IMR-90 (cell line): ENCODE results near the gene CLRN1. TPM values are rescaled to one million over a fixed set of nuclear protein-coding genes. Genes with fewer than 3 reads are reported as not detected.

Experiments used
- ATAC-seq: fragments of 200-7000 bp; cut with Tn5 transposase; 2 replicates; pipeline ENCODE4 v1.9.1; 2020; ENCODE audit warnings: low read depth, mild to moderate bottlenecking, moderate library complexity
- BruUV-seq: library from RNA; stranded (reverse); fragments of 400-500 nt; replicated peaks from 2 replicates; lab custom pipeline; 2021; lab: Mats Ljungman, UMichigan
- CTCF ChIA-PET: fragments of 300-600 bp; formaldehyde crosslinking; extraction: SDS; loops from one replicate; lab custom pipeline; 2021; ENCODE audit warnings: antibody characterized with exemption; lab: Yijun Ruan, JAX
- POLR2A ChIA-PET: fragments of 300-600 bp; sonication (Branson Sonifier 250); formaldehyde crosslinking; loops from one replicate; lab custom pipeline; 2022; ENCODE audit warnings: antibody characterized with exemption; ENCODE audit not compliant: unreplicated experiment; lab: Charles Lee
- DNase-seq: peaks from one replicate; pipeline ENCODE4 v3.0.0; 2013
- H2AFZ ChIP-seq: replicated peaks from 2 replicates; pipeline ENCODE3; 2013; ENCODE audit warnings: low read length, mild to moderate bottlenecking; ENCODE audit not compliant: poor library complexity
- H2AK5ac ChIP-seq: 2 replicates; pipeline ENCODE4 v1.6.1; 2013; ENCODE audit warnings: low read depth, low read length, inconsistent platforms
- H2AK9ac ChIP-seq: replicated peaks from 2 replicates; pipeline ENCODE3; 2013; ENCODE audit warnings: mild to moderate bottlenecking, low read depth, low read length, moderate library complexity; ENCODE audit not compliant: poor library complexity
- H2BK120ac ChIP-seq: 2 replicates; pipeline ENCODE4 v1.6.1; 2013; ENCODE audit warnings: low read depth, low read length, inconsistent platforms
- H2BK15ac ChIP-seq: 3 replicates; pipeline ENCODE4 v1.6.1; 2013; ENCODE audit warnings: low read depth, low read length, inconsistent platforms
- H2BK20ac ChIP-seq: 2 replicates; pipeline ENCODE4 v1.6.1; 2013; ENCODE audit warnings: low read depth, mild to moderate bottlenecking, inconsistent platforms, low read length, moderate library complexity
- H2BK5ac ChIP-seq: 2 replicates; pipeline ENCODE4 v1.6.1; 2013; ENCODE audit warnings: mild to moderate bottlenecking, low read depth, low read length, inconsistent platforms; ENCODE audit not compliant: poor library complexity, severe bottlenecking
- H3K14ac ChIP-seq: replicated peaks from 2 replicates; pipeline ENCODE4 v1.6.1; 2013; ENCODE audit warnings: low read depth, low read length, inconsistent platforms
- H3K18ac ChIP-seq: 2 replicates; pipeline ENCODE4 v1.6.1; 2013; ENCODE audit warnings: low read depth, low read length, control low read depth
- H3K23ac ChIP-seq: 2 replicates; pipeline ENCODE4 v1.6.1; 2013; ENCODE audit warnings: low read depth, low read length, inconsistent platforms
- H3K27ac ChIP-seq: 2 replicates; pipeline ENCODE4 v1.5.1; 2013; ENCODE audit warnings: mild to moderate bottlenecking, control low read depth, low read length; ENCODE audit not compliant: insufficient read depth
- H3K27me3 ChIP-seq: 2 replicates; pipeline ENCODE4 v1.6.1; 2013; ENCODE audit warnings: low read length; ENCODE audit not compliant: control insufficient read depth, insufficient read depth
- H3K36me3 ChIP-seq: 2 replicates; pipeline ENCODE4 v1.6.1; 2013; ENCODE audit warnings: low read length, mixed read lengths; ENCODE audit not compliant: control insufficient read depth, insufficient read depth
- H3K4ac ChIP-seq: 2 replicates; pipeline ENCODE4 v1.6.1; 2013; ENCODE audit warnings: low read depth, low read length, inconsistent platforms
- H3K4me1 ChIP-seq: 2 replicates; pipeline ENCODE4 v1.6.1; 2013; ENCODE audit warnings: low read length, mixed read lengths; ENCODE audit not compliant: control insufficient read depth, insufficient read depth
- H3K4me2 ChIP-seq: 2 replicates; pipeline ENCODE4 v1.6.1; 2013; ENCODE audit warnings: low read depth, mild to moderate bottlenecking, control low read depth, low read length, moderate library complexity
- H3K4me3 ChIP-seq: 2 replicates; pipeline ENCODE4 v1.5.1; 2013; ENCODE audit warnings: low read depth, mild to moderate bottlenecking, control low read depth, low read length, moderate library complexity; ENCODE audit not compliant: insufficient read depth
- H3K56ac ChIP-seq: 2 replicates; pipeline ENCODE4 v1.6.1; 2013; ENCODE audit warnings: low read length, inconsistent platforms; ENCODE audit not compliant: insufficient read depth; ENCODE audit errors: extremely low read depth
- H3K79me1 ChIP-seq, 2 experiments: 2 replicates each; pipeline ENCODE4 v1.6.1; 2013; ENCODE audit warnings: low read length in 2 of 2, inconsistent platforms in 1 of 2, low read depth in 1 of 2
- H3K9ac ChIP-seq: 2 replicates; pipeline ENCODE4 v1.6.1; 2013; ENCODE audit warnings: low read depth, low read length, control low read depth
- H3K9me1 ChIP-seq: 2 replicates; pipeline ENCODE4 v1.6.1; 2013; ENCODE audit warnings: low read length, inconsistent platforms; ENCODE audit not compliant: insufficient read depth
- H3K9me3 ChIP-seq: 2 replicates; pipeline ENCODE4 v1.6.1; 2013; ENCODE audit warnings: low read length; ENCODE audit not compliant: control insufficient read depth, insufficient read depth
- H4K20me1 ChIP-seq: 2 replicates; pipeline ENCODE4 v1.6.1; 2013; ENCODE audit warnings: low read length, inconsistent platforms; ENCODE audit not compliant: insufficient read depth
- H4K5ac ChIP-seq: 2 replicates; pipeline ENCODE4 v1.6.1; 2013; ENCODE audit warnings: mild to moderate bottlenecking, low read depth, low read length, control low read depth
- H4K8ac ChIP-seq, 2 experiments: 2 replicates each; pipeline ENCODE4 v1.6.1; 2013; ENCODE audit warnings: low read depth in 2 of 2, low read length in 2 of 2, control low read depth in 1 of 2, inconsistent platforms in 1 of 2
- H4K91ac ChIP-seq: 2 replicates; pipeline ENCODE4 v1.6.1; 2013; ENCODE audit warnings: low read depth, low read length, inconsistent platforms; ENCODE audit not compliant: insufficient read depth
- BHLHE40 ChIP-seq: fragments of 150-350 bp; IDR thresholded peaks from 2 replicates; pipeline ENCODE4 v1.6.1; 2016; ENCODE audit warnings: mild to moderate bottlenecking, low read depth, low read length
- CHD1 ChIP-seq: IDR thresholded peaks from 2 replicates; pipeline ENCODE4 v1.6.1; 2012; ENCODE audit warnings: low read depth, low read length, improper control_type of control experiment
- FOS ChIP-seq: fragments of 150-350 bp; IDR thresholded peaks from 2 replicates; pipeline ENCODE4 v1.6.1; 2016; ENCODE audit warnings: low read depth, low read length
- MXI1 ChIP-seq: IDR thresholded peaks from 2 replicates; pipeline ENCODE4 v1.6.1; 2012; ENCODE audit warnings: low read depth, mild to moderate bottlenecking, low read length, moderate library complexity, borderline replicate concordance
- RAD21 ChIP-seq: IDR thresholded peaks from 2 replicates; pipeline ENCODE4 v1.6.1; 2012; ENCODE audit warnings: low read length, improper control_type of control experiment
- RFX5 ChIP-seq: IDR thresholded peaks from 2 replicates; pipeline ENCODE4 v1.8.0; 2012; ENCODE audit warnings: low read depth, mild to moderate bottlenecking, low read length, moderate library complexity
- WGBS, 2 experiments: methylation state at CpG; one replicate each; pipeline versions ENCODE4 v1.1.5 to v1.1.7; 2013; ENCODE audit warnings: missing lambda C conversion rate in 2 of 2; ENCODE audit not compliant: insufficient read length in 1 of 2; ENCODE audit errors: extremely low coverage in 2 of 2; 5-methylcytosine and 5-hydroxymethylcytosine counted together
- dilution Hi-C: fragments of 300-500 bp; cut with HindIII; formaldehyde crosslinking; loops from one replicate; pipeline ENCODE4 v1.14.3; 2018; ENCODE audit warnings: low sequenced_read_pairs; ENCODE audit not compliant: unreplicated experiment
- in situ Hi-C: fragments of 300-500 bp; cut with MboI; formaldehyde crosslinking; loops from 3 replicates; pipeline ENCODE4 v1.14.3; 2019; ENCODE audit warnings: low sequenced_read_pairs, inconsistent platforms, mixed read lengths
- intact Hi-C: fragments of 100-400 bp; cut with micrococcal nuclease; formaldehyde crosslinking; loops from 2 replicates; pipeline ENCODE4 v1.10.0; 2022
- polyA plus RNA-seq, 3 experiments: library from polyadenylated mRNA; depleted of rRNA; stranded (reverse); fragments of >200 nt; gene quantifications; 2 replicates each; pipeline ENCODE4 v1.2.3, GENCODE V29; 2012; ENCODE audit warnings: low replicate concordance in 1 of 3
- total RNA-seq: library from RNA; depleted of rRNA; stranded (reverse); fragments of >200 nt; gene quantifications from 2 replicates; pipeline ENCODE4 v1.2.3, GENCODE V29; 2012
- TF ChIP-seq, protein P1 (sequence below): fragments of 150-350 bp; IDR thresholded peaks from 2 replicates; pipeline ENCODE4 v1.6.1; 2017; ENCODE audit warnings: mild to moderate bottlenecking, antibody characterized with exemption, low read length, low read depth
- TF ChIP-seq, protein P2 (sequence below): fragments of 150-350 bp; IDR thresholded peaks from 2 replicates; pipeline ENCODE4 v1.6.1; 2016; ENCODE audit warnings: low read depth, mild to moderate bottlenecking, low read length, moderate library complexity, borderline replicate concordance

The CLRN1 gene
- total and polyA plus RNA-seq, 2 of the 4 experiments (the other 2 are of a cell fraction): not detected

DNA sequence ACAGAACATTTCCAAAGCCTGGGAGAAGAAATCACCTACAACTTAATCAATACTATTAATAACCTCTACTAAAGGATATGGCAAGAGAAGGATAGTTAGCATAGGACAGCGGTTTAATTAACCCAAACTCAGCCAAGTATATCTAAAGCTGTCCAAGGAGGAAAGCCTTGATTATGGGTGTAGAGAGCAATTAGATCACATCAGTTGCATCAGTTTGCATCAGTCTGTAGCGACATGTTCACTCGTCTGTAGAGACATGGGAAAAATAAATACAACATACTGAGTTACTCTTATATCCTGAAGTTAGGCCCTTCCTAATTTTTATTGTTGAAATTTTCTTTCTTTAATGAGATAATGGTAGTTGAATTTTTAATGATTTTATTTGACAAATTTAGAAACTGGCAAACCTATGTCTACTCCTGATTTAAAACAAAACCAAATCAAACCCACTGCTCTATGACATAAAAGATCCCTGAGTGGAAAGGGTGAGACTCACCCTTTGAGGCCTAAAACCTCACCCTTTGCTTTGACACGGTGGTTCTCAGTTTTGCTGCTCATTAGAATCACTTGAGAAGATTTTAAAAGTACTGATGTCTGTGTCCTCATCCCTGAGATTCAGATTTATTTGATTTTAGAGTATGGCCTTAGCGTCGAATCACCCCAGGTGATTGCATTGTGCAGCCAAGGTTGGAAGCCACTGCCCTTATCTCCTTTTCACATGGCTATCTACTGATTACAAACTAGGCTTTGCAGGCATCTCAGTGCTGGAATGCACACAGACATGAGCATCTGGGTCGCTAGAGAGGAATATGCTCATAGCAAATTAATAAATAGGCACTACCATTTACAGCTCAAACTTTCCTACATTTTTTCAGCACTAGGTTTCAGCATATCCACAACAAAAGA lies 2.8 kb upstream of the CLRN1 start (continued):
- TF ChIP-seq CHD1: no peak

DNA sequence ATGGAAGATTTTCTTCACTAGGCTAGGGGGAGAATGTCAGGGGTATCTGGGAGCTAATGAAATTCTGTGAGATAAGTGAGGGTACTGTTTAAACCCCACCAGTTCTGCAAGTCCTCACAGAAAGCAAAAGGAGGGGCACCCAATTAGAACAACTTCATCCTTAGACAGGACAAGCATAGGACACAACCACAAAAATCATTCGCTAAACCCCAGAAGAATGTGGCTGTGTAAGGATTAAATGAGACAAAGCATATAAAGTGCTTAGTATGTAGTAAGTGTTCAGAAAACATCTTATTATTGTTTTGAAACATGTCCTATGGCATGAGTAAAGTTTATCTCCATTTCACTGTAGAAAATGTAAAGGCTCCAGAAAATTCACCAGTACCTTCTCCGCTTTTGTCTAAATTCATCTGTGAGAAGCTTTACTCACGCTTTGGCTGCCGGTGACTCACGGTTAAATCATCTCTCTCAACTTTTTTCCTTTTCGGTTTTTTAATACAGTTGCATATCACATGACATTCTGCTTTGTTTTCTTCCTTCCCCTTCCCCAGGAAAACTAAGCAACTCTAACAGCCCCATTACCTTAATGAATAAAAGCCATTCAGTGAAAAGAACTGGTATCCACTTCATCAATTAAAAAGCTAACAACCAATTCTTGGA lies 1.7 kb downstream of the CLRN1 start:
- DNase-seq (peak; percentile 69), ATAC-seq (peak; percentile 82)
- ChIA-PET POLR2A (no interaction called here), CTCF (interaction anchor here (0.6 to 0.9 kb wide), 2 partner anchors 10 to 79 kb away, joined by 3 read pairs; no protein-coding TSS in a partner anchor)
- dilution Hi-C loops (no loop called here), intact Hi-C loops (no loop called here), in situ Hi-C loops (no loop called here)
- no peaks in the 10 kb centered on the region for H3K36me3 ChIP-seq
- H3K9ac ChIP-seq: no peak overlapping the region
- no peak overlapping the region for H2BK15ac ChIP-seq
- H2AK5ac ChIP-seq: no peak overlapping the region
- H3K9me1 ChIP-seq: no peaks in the 10 kb centered on the region
- no peaks in the 10 kb centered on the region for H3K79me1 ChIP-seq
- H3K18ac ChIP-seq: no peak overlapping the region
- no peak overlapping the region for H2AFZ ChIP-seq
- BruUV-seq: no TSS peak
- H4K5ac ChIP-seq: no peak overlapping the region
- H2AK9ac ChIP-seq: no peak overlapping the region
- TF ChIP-seq FOS (peak; percentile 30; the same call in 1 of the 2 replicates), RFX5 (no peak), MXI1 (no peak), BHLHE40 (peak; percentile 49), RAD21 (no peak)
- TF ChIP-seq, protein P1, sequence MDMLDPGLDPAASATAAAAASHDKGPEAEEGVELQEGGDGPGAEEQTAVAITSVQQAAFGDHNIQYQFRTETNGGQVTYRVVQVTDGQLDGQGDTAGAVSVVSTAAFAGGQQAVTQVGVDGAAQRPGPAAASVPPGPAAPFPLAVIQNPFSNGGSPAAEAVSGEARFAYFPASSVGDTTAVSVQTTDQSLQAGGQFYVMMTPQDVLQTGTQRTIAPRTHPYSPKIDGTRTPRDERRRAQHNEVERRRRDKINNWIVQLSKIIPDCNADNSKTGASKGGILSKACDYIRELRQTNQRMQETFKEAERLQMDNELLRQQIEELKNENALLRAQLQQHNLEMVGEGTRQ: no peak
- TF ChIP-seq, protein P2, sequence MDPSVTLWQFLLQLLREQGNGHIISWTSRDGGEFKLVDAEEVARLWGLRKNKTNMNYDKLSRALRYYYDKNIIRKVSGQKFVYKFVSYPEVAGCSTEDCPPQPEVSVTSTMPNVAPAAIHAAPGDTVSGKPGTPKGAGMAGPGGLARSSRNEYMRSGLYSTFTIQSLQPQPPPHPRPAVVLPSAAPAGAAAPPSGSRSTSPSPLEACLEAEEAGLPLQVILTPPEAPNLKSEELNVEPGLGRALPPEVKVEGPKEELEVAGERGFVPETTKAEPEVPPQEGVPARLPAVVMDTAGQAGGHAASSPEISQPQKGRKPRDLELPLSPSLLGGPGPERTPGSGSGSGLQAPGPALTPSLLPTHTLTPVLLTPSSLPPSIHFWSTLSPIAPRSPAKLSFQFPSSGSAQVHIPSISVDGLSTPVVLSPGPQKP: no peak
- H2BK120ac ChIP-seq: no peak overlapping the region
- no peaks in the 10 kb centered on the region for H3K9me3 ChIP-seq
- H4K20me1 ChIP-seq: no peaks in the 10 kb centered on the region
- no peak overlapping the region for H2BK20ac ChIP-seq
- 60% methylated on average over 1 of the region's 6 CpGs; no CpG with 5 or more reads in 1 of the 2 experiments for WGBS, 2 experiments
- no peak overlapping the region for H3K4ac ChIP-seq
- no peak overlapping the region for H3K27ac ChIP-seq
- H3K4me3 ChIP-seq: no peak overlapping the region
- H3K4me2 ChIP-seq: no peak overlapping the region
- H3K23ac ChIP-seq: no peak overlapping the region
- H3K56ac ChIP-seq: no peak overlapping the region
- peaks cover 3% of the 10 kb centered on the region for H3K27me3 ChIP-seq
- H4K91ac ChIP-seq: no peak overlapping the region
- H3K14ac ChIP-seq: 0 out of 2 replicates have a peak overlapping the region, but pooled peaks have one; percentile 14
- H4K8ac ChIP-seq: no peak overlapping the region
- no peaks in the 10 kb centered on the region for H3K4me1 ChIP-seq
- H2BK5ac ChIP-seq: no peak overlapping the region
